Sciatic nerve (tissue), 2 donors: ENCODE measurements around the gene DNPEP. TPM values are rescaled to one million over a fixed set of nuclear protein-coding genes. Genes with fewer than 3 reads are reported as not detected.
"Not testable (repeated sequence)": the region's sequence is repeated elsewhere in the genome, so short reads cannot be mapped to it uniquely, and the experiment has no call there.

Experiments
- ATAC-seq: fragments of 200-7000 bp; cut with Tn5 transposase; one replicate; pipeline ENCODE4 v1.9.1; 2020; ENCODE audit warnings: mild to moderate bottlenecking, moderate library complexity
- DNase-seq: peaks from one replicate; pipeline ENCODE4 v3.0.0-alpha.2; 2020; ENCODE audit warnings: low spot score
- intact Hi-C: fragments of 100-400 bp; cut with DNase I; formaldehyde crosslinking; loops from one replicate; pipeline ENCODE4 v1.14.2; 2022
- total RNA-seq: library from RNA; stranded (reverse); fragmentation: NEBNext Ultra II Directional; extraction: Animal tissue kit (Norgen Biotek cat#: 25700); gene quantifications from one replicate; pipeline ENCODE4 v1.2.1, GENCODE V29; 2021
- donor health status: DM: no; HTN: no; CAD: no.
- donor health status: DM: no; HTN: no; CAD: no.

Gene DNPEP
- total RNA-seq, 1 donor from 2014 or later = 41.8 TPM

DNA sequence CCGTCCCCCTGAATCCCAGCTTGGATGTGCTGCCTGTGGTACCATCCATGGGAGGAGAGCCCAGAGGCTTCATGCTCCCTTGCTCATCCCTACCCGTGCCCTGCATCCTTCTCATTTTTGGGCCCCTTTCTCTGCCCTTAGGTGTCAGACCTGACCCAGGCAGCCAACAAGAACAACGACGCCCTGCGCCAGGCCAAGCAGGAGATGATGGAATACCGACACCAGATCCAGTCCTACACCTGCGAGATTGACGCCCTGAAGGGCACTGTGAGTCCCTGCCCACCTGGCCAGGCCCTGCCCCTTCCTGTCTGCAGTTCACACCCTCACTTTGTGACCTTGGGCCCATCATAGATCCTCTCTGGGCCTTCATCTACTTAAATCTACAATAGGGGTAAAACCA lies 33.0 kb upstream of the DNPEP start:
- no peak for ATAC-seq
- intact Hi-C loops = no loop called here
- no peak for DNase-seq

DNA sequence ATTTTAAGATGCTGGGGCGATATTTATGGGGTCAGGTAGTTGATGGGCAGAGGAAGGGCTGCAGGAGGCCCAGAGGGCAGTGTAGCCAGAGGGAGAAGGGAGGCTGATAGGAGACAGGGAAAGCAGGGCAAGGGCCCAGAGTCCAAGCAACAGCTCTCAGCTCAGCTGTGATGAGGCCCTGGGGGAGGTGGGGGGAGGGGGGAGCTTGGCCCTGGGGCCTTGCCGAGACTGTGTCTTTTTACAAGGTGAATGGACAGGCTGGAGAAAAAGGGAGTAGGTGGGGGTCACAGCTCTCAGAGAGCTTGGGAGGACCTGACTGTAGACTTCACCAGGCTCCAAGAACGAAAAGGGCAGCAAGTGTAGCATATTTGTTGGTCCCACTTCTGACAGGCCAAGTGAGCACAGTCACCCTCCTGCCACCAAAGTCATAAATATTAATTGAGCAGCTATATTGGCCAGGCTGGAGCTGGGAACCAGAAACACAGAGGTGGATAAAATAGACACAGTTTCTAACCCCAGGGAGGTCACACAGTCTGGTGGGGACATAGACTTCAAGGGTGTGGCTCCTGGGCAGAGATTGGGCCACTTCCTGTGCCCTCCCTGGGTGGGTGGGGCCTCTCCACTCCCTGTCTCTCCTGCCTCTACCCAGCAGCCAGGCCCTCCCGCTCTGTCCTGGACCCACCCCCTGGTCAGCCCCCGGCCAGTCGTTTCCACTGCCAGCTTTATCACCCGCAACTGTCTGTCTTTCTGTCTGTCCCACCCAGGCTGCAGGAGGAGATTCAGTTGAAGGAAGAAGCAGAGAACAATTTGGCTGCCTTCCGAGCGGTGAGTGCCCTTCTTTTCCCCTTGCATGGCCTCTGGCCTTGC lies 31.9 kb upstream of the DNPEP start:
- ATAC-seq (no peak), DNase-seq (no peak)
- intact Hi-C loops = no loop called here

DNA sequence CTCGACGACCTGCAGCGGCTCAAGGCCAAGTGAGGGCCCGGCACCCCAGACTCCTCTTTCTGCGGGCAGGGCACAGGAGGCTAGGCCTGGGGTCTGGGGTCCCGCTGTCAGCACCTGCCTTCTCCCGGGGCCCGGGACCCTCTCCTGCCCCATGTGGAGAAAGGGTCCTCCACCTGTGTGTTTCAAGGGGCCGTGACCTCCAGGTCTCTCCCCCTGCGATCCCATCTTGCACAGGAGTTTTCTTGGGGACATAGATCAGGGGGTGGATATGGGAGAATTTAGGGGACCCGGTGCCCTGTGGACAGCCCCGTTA lies 31.3 kb upstream of the DNPEP start:
- no peak for ATAC-seq
- intact Hi-C loops = no loop called here
- DNase-seq = no peak

GRCh38 chr2:219418155-219419011 lies 30.7 kb upstream of the DNPEP start, which contains the start of gene DES:
Gene DES, plus strand, starts transcription at chr2:219418377. Its CDS starts 86 bp downstream, at chr2:219418463.
- ATAC-seq = no peak
- intact Hi-C loops = no loop called here

GRCh38 chr2:219417374-219417773 lies 29.7 kb upstream of the DNPEP start:
- DNase-seq (no peak), ATAC-seq (no peak)
- intact Hi-C loops = no loop called here

More at GRCh38 chr2:219418155-219419011, 30.7 kb upstream of the DNPEP start, which contains the start of gene DES:
- no peak for DNase-seq

DNA sequence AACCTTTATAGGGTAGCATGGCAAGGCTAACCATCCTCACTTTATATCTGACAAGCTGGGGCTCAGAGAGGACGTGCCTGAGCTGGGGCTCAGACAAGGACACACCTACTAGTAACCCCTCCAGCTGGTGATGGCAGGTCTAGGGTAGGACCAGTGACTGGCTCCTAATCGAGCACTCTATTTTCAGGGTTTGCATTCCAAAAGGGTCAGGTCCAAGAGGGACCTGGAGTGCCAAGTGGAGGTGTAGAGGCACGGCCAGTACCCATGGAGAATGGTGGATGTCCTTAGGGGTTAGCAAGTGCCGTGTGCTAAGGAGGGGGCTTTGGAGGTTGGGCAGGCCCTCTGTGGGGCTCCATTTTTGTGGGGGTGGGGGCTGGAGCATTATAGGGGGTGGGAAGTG lies 29.2 kb upstream of the DNPEP start:
- intact Hi-C loops = no loop called here
- ATAC-seq (no peak), DNase-seq (no peak)

DNA sequence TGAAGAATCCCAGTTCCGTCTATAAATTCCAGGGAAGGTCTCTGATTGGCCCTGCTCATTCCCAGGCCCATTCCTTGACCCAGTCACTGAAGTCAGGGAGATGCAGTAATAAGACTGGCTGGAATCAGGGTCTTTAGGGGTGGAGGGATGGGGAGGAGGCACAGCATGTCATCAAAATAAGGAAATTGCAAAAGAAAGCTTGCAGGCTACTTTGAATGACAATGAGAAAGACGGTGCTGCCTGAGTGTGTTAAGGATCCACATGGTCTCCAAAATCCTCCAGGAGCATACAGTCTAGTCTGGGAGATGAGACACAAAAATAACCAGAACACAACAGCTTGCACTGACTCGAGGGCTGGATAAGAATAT lies 28.5 kb upstream of the DNPEP start:
- intact Hi-C loops = no loop called here
- DNase-seq = no peak
- no peak for ATAC-seq

DNA sequence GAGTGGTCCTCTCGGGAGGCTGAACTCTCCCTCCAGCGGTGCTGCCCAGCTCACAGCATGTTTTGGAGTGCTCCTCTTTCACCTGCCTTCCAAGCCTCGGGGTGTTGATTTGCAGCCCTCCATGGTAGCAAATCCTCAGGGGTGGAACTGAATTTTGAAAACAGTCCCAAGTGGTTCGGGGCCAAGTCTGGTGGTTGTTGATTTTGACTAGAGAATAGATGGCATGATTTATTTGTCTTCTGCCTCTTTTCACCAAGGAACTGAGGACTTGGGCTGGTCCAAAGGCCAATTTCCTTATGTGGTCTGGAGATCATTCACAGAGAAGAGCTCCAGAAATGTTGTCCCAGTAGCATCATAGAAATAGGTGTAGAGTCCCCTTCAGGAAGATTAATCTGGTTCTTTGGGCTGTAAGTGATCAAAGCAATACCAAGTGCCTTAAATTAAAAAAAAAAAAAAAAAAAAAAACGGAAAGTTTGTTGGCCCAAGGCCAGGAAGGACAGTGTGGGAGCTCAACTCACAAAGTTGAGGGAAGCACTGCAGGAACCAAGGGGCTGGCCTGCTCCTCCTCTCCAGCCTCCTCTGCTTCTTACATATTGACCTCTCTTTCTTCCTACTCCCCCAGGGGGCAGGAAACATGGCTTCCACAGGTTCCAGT lies 28.0 kb upstream of the DNPEP start:
- no peak for DNase-seq
- intact Hi-C loops = no loop called here
- no peak for ATAC-seq

DNA sequence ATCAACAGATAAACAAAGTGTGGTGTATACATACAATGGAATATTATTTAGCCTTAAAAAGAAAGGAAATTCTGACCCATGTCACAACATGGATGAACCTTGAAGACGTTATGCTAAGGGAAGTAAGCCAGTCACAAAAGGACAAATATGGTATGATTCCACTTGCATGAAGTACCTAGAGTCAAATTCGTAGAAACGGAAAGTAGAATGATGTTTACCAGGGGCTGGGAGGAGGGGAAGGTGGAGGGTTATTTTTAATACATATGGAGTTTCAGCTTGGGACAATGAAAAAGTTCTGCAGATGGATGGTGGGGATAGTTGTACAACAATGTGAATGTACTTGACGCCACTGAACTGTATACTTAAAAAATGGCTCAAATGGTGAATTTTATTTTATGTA lies 27.1 kb upstream of the DNPEP start:
- intact Hi-C loops = no loop called here
- DNase-seq (no peak), ATAC-seq (no peak)

DNA sequence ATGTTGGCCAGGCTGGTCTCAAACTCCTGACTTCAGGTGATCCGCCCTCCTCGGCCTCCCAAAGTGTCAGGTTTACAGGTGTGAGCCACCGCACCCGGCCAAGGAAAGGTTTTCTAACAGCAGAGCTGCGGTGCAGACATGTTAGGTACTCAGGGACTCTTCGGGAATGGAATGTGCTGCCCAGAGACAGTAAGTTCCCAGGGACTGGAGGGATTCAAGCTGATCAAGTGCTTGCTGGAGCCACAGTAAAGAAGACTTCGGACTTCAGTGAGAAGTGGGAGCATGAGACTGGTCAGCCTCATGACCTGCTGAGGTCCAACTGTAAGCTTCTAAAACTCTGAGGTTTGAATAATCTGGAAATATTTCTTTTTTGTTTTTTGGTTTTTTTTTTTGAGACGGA lies 22.7 kb upstream of the DNPEP start:
- no peak for DNase-seq
- intact Hi-C loops = no loop called here
- no peak for ATAC-seq

GRCh38 chr2:219409619-219410018 lies 21.9 kb upstream of the DNPEP start:
- DNase-seq = no peak
- no peak for ATAC-seq
- intact Hi-C loops = no loop called here

DNA sequence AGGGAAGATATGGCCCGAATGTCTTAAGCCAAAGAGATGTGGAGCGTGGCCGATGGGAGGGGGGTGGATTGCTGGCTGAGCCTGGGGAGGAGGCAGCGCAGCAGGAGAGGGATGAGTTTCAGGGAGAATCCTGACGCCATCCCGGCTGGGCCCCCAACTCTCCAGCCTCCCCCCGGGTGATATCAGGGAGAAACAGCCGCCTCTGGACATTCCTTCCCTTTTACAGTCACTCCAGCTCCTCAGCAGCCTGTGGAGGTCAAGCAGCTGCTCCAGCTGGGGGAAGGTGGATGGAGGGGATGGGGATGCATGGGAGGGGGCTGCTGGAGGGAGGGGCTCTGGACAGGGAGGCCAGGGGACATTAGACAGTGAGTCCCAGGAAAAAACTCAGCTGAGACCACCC lies 20.9 kb upstream of the DNPEP start:
- no peak for DNase-seq
- intact Hi-C loops = no loop called here
- ATAC-seq = no peak

GRCh38 chr2:219408204-219408603 lies 20.5 kb upstream of the DNPEP start:
- ATAC-seq = no peak
- intact Hi-C loops = no loop called here
- no peak for DNase-seq

DNA sequence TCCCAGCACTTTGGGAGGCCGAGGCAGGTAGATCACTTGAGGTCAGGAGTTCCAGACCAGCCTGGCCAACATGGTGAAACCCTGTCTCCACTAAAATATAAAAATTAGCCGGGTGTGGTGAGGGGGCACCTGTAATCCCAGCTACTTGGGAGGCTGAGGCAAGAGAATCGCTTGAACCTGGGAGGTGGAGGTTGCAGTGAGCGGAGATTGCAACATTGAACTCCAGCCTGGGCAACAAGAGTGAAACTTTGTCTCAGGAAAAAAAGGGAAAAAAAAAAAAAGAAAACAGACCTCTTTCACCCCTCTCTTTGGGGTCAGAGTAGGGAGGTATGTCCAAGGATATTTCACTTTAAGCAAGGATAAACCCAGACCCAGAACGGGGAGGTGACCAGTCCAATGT lies 19.6 kb upstream of the DNPEP start:
- ATAC-seq, intact Hi-C loops, DNase-seq: not testable (repeated sequence)

GRCh38 chr2:219406861-219407230 lies 19.1 kb upstream of the DNPEP start:
- ATAC-seq (no peak), DNase-seq (no peak)
- intact Hi-C loops = no loop called here

GRCh38 chr2:219405958-219406860 lies 18.5 kb upstream of the DNPEP start:
- DNase-seq = no peak
- no peak for ATAC-seq
- intact Hi-C loops = no loop called here

DNA sequence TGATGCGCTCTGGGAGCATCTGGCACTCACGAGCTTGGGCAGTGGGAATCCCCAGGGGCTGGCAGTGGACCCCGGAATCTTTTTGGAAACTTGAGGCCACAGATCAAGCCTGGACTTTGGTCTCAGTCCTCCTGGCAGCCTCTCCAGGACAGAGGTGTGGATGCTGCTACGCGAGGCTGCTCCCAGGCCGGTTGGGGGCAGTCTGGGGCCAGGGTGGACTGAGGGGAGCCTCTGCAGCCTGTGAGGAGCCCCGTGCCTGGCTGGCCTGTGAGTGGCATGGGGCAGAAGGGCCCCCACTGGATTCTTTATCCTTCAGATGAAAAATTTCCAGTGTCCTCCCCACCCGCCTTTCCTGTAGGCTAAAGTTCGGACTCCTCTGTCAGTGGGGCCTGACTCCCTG lies 17.7 kb upstream of the DNPEP start:
- DNase-seq (no peak), ATAC-seq (no peak)
- intact Hi-C loops = no loop called here

DNA sequence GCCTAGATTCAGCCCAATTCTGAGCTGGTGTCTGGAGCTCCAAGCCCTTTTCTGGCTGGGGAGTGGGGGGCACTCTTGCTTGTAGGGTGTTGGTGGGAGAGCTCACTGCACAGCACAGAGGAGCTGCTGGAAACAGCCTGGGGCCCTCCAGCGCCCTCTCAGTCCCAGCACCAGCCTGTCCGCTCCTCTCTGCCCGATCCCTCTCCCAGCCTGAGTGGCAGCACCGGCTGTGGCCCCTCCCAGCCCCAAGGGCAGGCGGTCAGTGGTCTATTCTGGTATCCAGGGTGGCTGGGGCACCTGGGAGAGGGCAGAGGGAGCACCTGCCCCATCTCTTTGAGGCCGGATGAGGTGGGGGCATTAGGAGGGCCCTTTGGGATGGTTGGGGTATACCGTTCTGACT lies 17.2 kb upstream of the DNPEP start:
- intact Hi-C loops = loop anchor here (5.0 kb wide), 1 partner anchor 127 kb away; no protein-coding TSS in a partner anchor
- ATAC-seq = peak; percentile 31

More for the DNA sequence above, 17.2 kb upstream of the DNPEP start:
- DNase-seq = no peak
